Mammary epithelial cell (primary cell): ENCODE results near the gene POMZP3.
"Not testable (repeated sequence)": the region's sequence is repeated elsewhere in the genome, so short reads cannot be mapped to it uniquely, and the experiment has no call there.

Experiments
- CTCF ChIP-seq, 2 donors: IDR thresholded peaks in 1 of 2; conservative IDR thresholded peaks in 1 of 2; 2 replicates each; pipeline ENCODE4 v1.5.1; 2011 to 2012; ENCODE audit warnings: inconsistent platforms in 2 of 2, low read length in 2 of 2, mild to moderate bottlenecking in 2 of 2, control low read depth in 1 of 2, low read depth in 1 of 2; ENCODE audit not compliant: insufficient read depth in 1 of 2; ENCODE audit errors: extremely low read depth in 1 of 2
- EZH2 ChIP-seq: IDR thresholded peaks from 2 replicates; pipeline ENCODE4 v1.6.1; 2012; ENCODE audit warnings: low read length, inconsistent platforms, borderline replicate concordance

GRCh38 chr7:76591033-76591432, 36.0 kb downstream of the POMZP3 start:
- not testable (repeated sequence) for TF ChIP-seq CTCF (conservative IDR thresholded peaks at IDR 0.05 in 1 of 2, IDR thresholded peaks at IDR 0.05 in 1 of 2; ENCODE audit: extremely low read depth in 1 of 2, insufficient read depth in 1 of 2, low read depth in 1 of 2, low read length in 2 of 2); EZH2
